OCI-LY7 (cell line): ENCODE data around the gene PDLIM3. TPM values are rescaled to one million over a fixed set of nuclear protein-coding genes. Genes with fewer than 3 reads are reported as not detected.
A peak's percentile ranks its signal among the peaks of the same experiment; 100 is the strongest.

ENCODE experiments used
- Bru-seq: library from RNA; stranded (reverse); fragments of 400-500 nt; gene quantifications from one replicate; lab custom pipeline; 2021; lab: Mats Ljungman, UMichigan
- BruChase-seq, 2 experiments: library from RNA; stranded (reverse); fragments of 400-500 nt; gene quantifications; one replicate each; lab custom pipeline; 2021; lab: Mats Ljungman, UMichigan
- BruUV-seq: library from RNA; stranded (reverse); fragments of 400-500 nt; replicated peaks from 2 replicates; lab custom pipeline; 2021; lab: Mats Ljungman, UMichigan
- CTCF ChIA-PET: fragments of 300-600 bp; sonication (Branson Sonifier 250); formaldehyde crosslinking; loops from one replicate; lab custom pipeline; 2022; ENCODE audit warnings: antibody characterized with exemption; ENCODE audit not compliant: unreplicated experiment; lab: Charles Lee
- POLR2A ChIA-PET: fragments of 300-600 bp; sonication (Branson Sonifier 250); formaldehyde crosslinking; loops from one replicate; lab custom pipeline; 2022; ENCODE audit warnings: antibody characterized with exemption; lab: Charles Lee
- DNase-seq: peaks from one replicate; pipeline ENCODE4 v3.0.0-alpha.2; 2015; ENCODE audit warnings: low spot score
- H2AFZ ChIP-seq: fragments of 200-600 bp; sonication (generic), shearing (Covaris generic); 2 replicates; pipeline ENCODE4 v1.6.1; 2014; ENCODE audit warnings: mild to moderate bottlenecking, antibody characterized with exemption, low read length, moderate library complexity
- H3K27ac ChIP-seq: fragments of 200-600 bp; sonication (generic); 2 replicates; pipeline ENCODE4 v1.5.1; 2014; ENCODE audit warnings: mixed run types, low read depth, mild to moderate bottlenecking, moderate library complexity, low read length, inconsistent platforms; ENCODE audit not compliant: poor library complexity, severe bottlenecking
- H3K36me3 ChIP-seq: fragments of 200-600 bp; sonication (generic); 2 replicates; pipeline ENCODE4 v1.6.1; 2014; ENCODE audit warnings: mild to moderate bottlenecking, antibody characterized with exemption, low read length, moderate library complexity, mixed read lengths; ENCODE audit not compliant: insufficient read depth
- H3K4me1 ChIP-seq: fragments of 200-600 bp; sonication (generic); 2 replicates; pipeline ENCODE4 v1.5.1; 2014; ENCODE audit warnings: mild to moderate bottlenecking, low read length; ENCODE audit not compliant: insufficient read depth, poor library complexity, severe bottlenecking
- H3K4me2 ChIP-seq: fragments of 200-600 bp; sonication (generic); 2 replicates; pipeline ENCODE4 v1.6.1; 2014; ENCODE audit warnings: mild to moderate bottlenecking, low read length
- H3K4me3 ChIP-seq: fragments of 200-600 bp; sonication (generic); 2 replicates; pipeline ENCODE4 v1.5.1; 2014; ENCODE audit warnings: mild to moderate bottlenecking, low read depth, low read length; ENCODE audit not compliant: poor library complexity, severe bottlenecking
- H3K79me2 ChIP-seq: fragments of 200-600 bp; sonication (generic); 2 replicates; pipeline ENCODE4 v1.6.1; 2016; ENCODE audit warnings: low read depth, mild to moderate bottlenecking, low read length, moderate library complexity, mixed read lengths; ENCODE audit not compliant: insufficient read depth
- H3K9me2 ChIP-seq: fragments of 200-600 bp; sonication (generic); 2 replicates; pipeline ENCODE4 v1.6.1; 2016; ENCODE audit warnings: mild to moderate bottlenecking, low read length, mixed read lengths; ENCODE audit not compliant: insufficient read depth
- H3K9me3 ChIP-seq: fragments of 200-600 bp; sonication (generic); 2 replicates; pipeline ENCODE4 v1.6.1; 2014; ENCODE audit warnings: mild to moderate bottlenecking, mixed run types, low read length, mixed read lengths
- H4K20me1 ChIP-seq: fragments of 200-600 bp; sonication (generic); 2 replicates; pipeline ENCODE4 v1.6.1; 2014; ENCODE audit warnings: mild to moderate bottlenecking, antibody characterized with exemption, low read length, moderate library complexity, mixed read lengths; ENCODE audit not compliant: insufficient read depth
- CTCF ChIP-seq: fragments of 200-600 bp; sonication (generic); conservative IDR thresholded peaks from 2 replicates; pipeline ENCODE4 v1.5.1; 2014; ENCODE audit warnings: mild to moderate bottlenecking, antibody characterized with exemption, low read length, moderate library complexity, mixed read lengths
- EZH2phosphoT487 ChIP-seq: fragments of 200-600 bp; sonication (generic); IDR thresholded peaks from 2 replicates; pipeline ENCODE4 v1.6.1; 2018; ENCODE audit warnings: low read depth, borderline replicate concordance, mild to moderate bottlenecking, mixed run types, antibody characterized with exemption, low read length, moderate library complexity, mixed read lengths
- intact Hi-C: fragments of 100-400 bp; cut with micrococcal nuclease; formaldehyde crosslinking; loops from one replicate; pipeline ENCODE4 v1.10.0; 2022; ENCODE audit not compliant: unreplicated experiment
- long read RNA-seq: library from polyadenylated mRNA; stranded (forward); transcript quantifications from one replicate; pipeline ENCODE4 v2.0.0, GENCODE V29; 2022
- total RNA-seq, 2 experiments: library from RNA; depleted of rRNA in 1 of 2; stranded (reverse); fragments of >200 nt in 1 of 2; shearing (Covaris generic) in 1 of 2; gene quantifications; 2 replicates each; pipeline ENCODE4 v1.2.3, GENCODE V29; 2014 to 2022

The PDLIM3 gene
- total RNA-seq (2014; rRNA removed; shearing (Covaris generic)) (0.03 TPM in 1 of 2 replicates, not detected in the other), total RNA-seq (2022) (not detected in 2 replicates), Bru-seq, nascent RNA (percentile 7 among the genes with signal in this experiment), BruChase-seq, experiment 1, labeled RNA remaining after a 6-hour chase (not detected), BruChase-seq, experiment 2, labeled RNA remaining after a 2-hour chase (percentile 7 among the genes with signal in this experiment)
- long read RNA-seq, partial matches to known transcripts: 0 of 18 reads
- long read RNA-seq, other reads (novel, unspliced or antisense): 18 of 18 reads

- Histone ChIP-seq H3K4me2 (no peak within 1 kb of the TSS), H3K4me3 (no peak within 1 kb of the TSS), H3K79me2 (no peaks in the 10 kb centered on the region), H2AFZ (no peak within 1 kb of the TSS), H3K36me3 (no peaks in the 10 kb centered on the region), H3K4me1 (no peaks in the 10 kb centered on the region), H4K20me1 (no peaks in the 10 kb centered on the region), H3K9me3 (no peaks in the 10 kb centered on the region), H3K9me2 (no peaks in the 10 kb centered on the region), H3K27ac (no peak within 1 kb of the TSS)
- CTCF ChIA-PET: no interaction called here
- TF ChIP-seq CTCF: no peak
- TF ChIP-seq EZH2phosphoT487: no peak
- intact Hi-C loops: no loop called here
- DNase-seq: no peak
- no TSS peak for BruUV-seq
- POLR2A ChIA-PET: interaction anchor here (0.8 kb wide), 1 partner anchor 17 kb away, joined by 3 read pairs; no protein-coding TSS in a partner anchor
Observed at GRCh38 chr4:185534866-185535611, at the start of gene PDLIM3. Gene PDLIM3 (minus strand): TSS chr4:185535507. CDS start chr4:185535434, 73 bp downstream.

GRCh38 chr4:185583813-185584212, 48.5 kb upstream of the PDLIM3 start:
- no peak for TF ChIP-seq EZH2phosphoT487
- no peak for TF ChIP-seq CTCF
- POLR2A ChIA-PET: interaction anchor here (0.6 to 8.7 kb wide), 10 partner anchors 10 to 577 kb away, joined by 3 to 142 read pairs (median 5); no protein-coding TSS in a partner anchor

More at GRCh38 chr4:185583813-185584212, 48.5 kb upstream of the PDLIM3 start:
- Histone ChIP-seq H3K4me3 (no peak overlapping the region), H4K20me1 (no peaks in the 10 kb centered on the region), H3K4me2 (no peak overlapping the region; the same call in 1 of the 2 replicates), H3K9me3 (no peaks in the 10 kb centered on the region), H3K79me2 (no peaks in the 10 kb centered on the region), H3K9me2 (no peaks in the 10 kb centered on the region), H3K27ac (no peak overlapping the region), H3K4me1 (peaks cover 37% of the 10 kb centered on the region), H2AFZ (no peak overlapping the region), H3K36me3 (no peaks in the 10 kb centered on the region)
- intact Hi-C loops: no loop called here
- CTCF ChIA-PET: interaction anchor here (1.4 kb wide), 1 partner anchor 104 kb away, joined by 3 read pairs; no protein-coding TSS in a partner anchor
- no peak for DNase-seq
- no TSS peak for BruUV-seq
